Fibroblast of lung (primary cell): Measurements from ENCODE around the gene PF4V1. TPM values are rescaled to one million over a fixed set of nuclear protein-coding genes. Genes with fewer than 3 reads are reported as not detected.

Experiments used
- DNase-seq, 2 donors: peaks; one replicate each; pipeline versions ENCODE4 v3.0.0 to v3.0.0-alpha.2; 2010; ENCODE audit warnings: low read depth in 2 of 2
- H2AFZ ChIP-seq: 2 replicates; pipeline ENCODE4 v1.5.1; 2012; ENCODE audit warnings: low read length, control low read depth, inconsistent platforms
- H3K27ac ChIP-seq: 2 replicates; pipeline ENCODE4 v1.5.1; 2011; ENCODE audit warnings: low read length, control low read depth; ENCODE audit not compliant: insufficient read depth
- H3K27me3 ChIP-seq: 2 replicates; pipeline ENCODE4 v1.5.1; 2011; ENCODE audit warnings: mild to moderate bottlenecking, low read length; ENCODE audit not compliant: control insufficient read depth, insufficient read depth
- H3K36me3 ChIP-seq: 2 replicates; pipeline ENCODE4 v1.5.1; 2011; ENCODE audit warnings: low read length; ENCODE audit not compliant: control insufficient read depth, insufficient read depth
- H3K4me1 ChIP-seq: 2 replicates; pipeline ENCODE4 v1.5.1; 2011; ENCODE audit warnings: low read length; ENCODE audit not compliant: control insufficient read depth, insufficient read depth; ENCODE audit errors: extremely low read depth
- H3K4me2 ChIP-seq: 2 replicates; pipeline ENCODE4 v1.5.1; 2011; ENCODE audit warnings: low read length, control low read depth; ENCODE audit not compliant: insufficient read depth; ENCODE audit errors: extremely low read depth
- H3K4me3 ChIP-seq, 4 experiments: fragments of 200-600 bp in 1 of 4; sonication (generic) in 1 of 4; replicated peaks in 1 of 4; 2 replicates each; pipeline ENCODE4 v1.5.1; 2011 to 2016; ENCODE audit warnings: low read length in 4 of 4, low read depth in 3 of 4, mild to moderate bottlenecking in 3 of 4, control low read depth in 2 of 4, inconsistent platforms in 1 of 4, mixed read lengths in 1 of 4; ENCODE audit not compliant: insufficient read depth in 1 of 4; ENCODE audit errors: control extremely low read depth in 1 of 4
- H3K79me2 ChIP-seq: 2 replicates; pipeline ENCODE4 v1.5.1; 2012; ENCODE audit warnings: mild to moderate bottlenecking, low read length, inconsistent platforms; ENCODE audit not compliant: control insufficient read depth, insufficient read depth
- H3K9ac ChIP-seq: 2 replicates; pipeline ENCODE4 v1.5.1; 2011; ENCODE audit warnings: mild to moderate bottlenecking, low read length, control low read depth; ENCODE audit not compliant: insufficient read depth
- H3K9me3 ChIP-seq: 2 replicates; pipeline ENCODE4 v1.5.1; 2012; ENCODE audit warnings: low read depth, low read length; ENCODE audit not compliant: control insufficient read depth, insufficient read depth
- H4K20me1 ChIP-seq: 2 replicates; pipeline ENCODE4 v1.5.1; 2011; ENCODE audit warnings: low read length; ENCODE audit not compliant: control insufficient read depth, insufficient read depth; ENCODE audit errors: extremely low read depth
- CTCF ChIP-seq, 2 donors: IDR thresholded peaks in 1 of 2; conservative IDR thresholded peaks in 1 of 2; 1 replicate in 1 of 2; 2 replicates in 1 of 2; pipeline ENCODE4 v1.5.1; 2011 to 2012; ENCODE audit warnings: low read length in 2 of 2, control low read depth in 1 of 2, inconsistent platforms in 1 of 2, low read depth in 1 of 2, mild to moderate bottlenecking in 1 of 2
- EZH2 ChIP-seq: IDR thresholded peaks from 2 replicates; pipeline ENCODE4 v1.5.1; 2012; ENCODE audit warnings: low read length, control low read depth, mild to moderate bottlenecking; ENCODE audit errors: missing control alignments
- polyA plus RNA-seq, 2 donors: library from polyadenylated mRNA; depleted of rRNA in 1 of 2; stranded (reverse) in 1 of 2; unstranded in 1 of 2; fragments of >200 nt; gene quantifications; 2 replicates each; pipeline ENCODE4 v1.2.1, GENCODE V29; 2011 to 2012; ENCODE audit warnings: missing spikeins in 1 of 2
- total RNA-seq: library from RNA; depleted of rRNA; stranded (reverse); fragments of >200 nt; gene quantifications from 2 replicates; pipeline ENCODE4 v1.2.1, GENCODE V29; 2014

Gene PF4V1
- total and polyA plus RNA-seq, 2 donors (not counting 1 experiment from before 2014, with no cell fraction given), result not detected

GRCh38 chr4:73831569-73831968 lies 21.5 kb upstream of the PF4V1 start:
- Histone ChIP-seq H3K79me2 (no peaks in the 10 kb centered on the region), H3K4me1 (peaks cover 7% of the 10 kb centered on the region), H3K9ac (no peak overlapping the region), H3K4me3 (no peak overlapping the region), H2AFZ (no peak overlapping the region), H4K20me1 (no peaks in the 10 kb centered on the region), H3K36me3 (no peaks in the 10 kb centered on the region), H3K4me2 (no peak overlapping the region), H3K27ac (no peak overlapping the region), H3K9me3 (no peaks in the 10 kb centered on the region), H3K27me3 (no peaks in the 10 kb centered on the region)
- TF ChIP-seq CTCF (conservative IDR thresholded peaks at IDR 0.05 in 1 of 2, IDR thresholded peaks at IDR 0.05 in 1 of 2; ENCODE audit: low read depth in 1 of 2, low read length in 2 of 2), result no peak
- peak in 1 of 2 donors; percentile 70 for DNase-seq

GRCh38 chr4:73832651-73833237 lies 20.4 kb upstream of the PF4V1 start:
- H3K27me3 ChIP-seq, result no peaks in the 10 kb centered on the region
- no peak overlapping the region for H3K4me2 ChIP-seq
- no peak overlapping the region for H2AFZ ChIP-seq
- DNase-seq, result peak; percentile 42 to 95
- no peak overlapping the region for H3K9ac ChIP-seq
- H4K20me1 ChIP-seq, result no peaks in the 10 kb centered on the region
- H3K4me1 ChIP-seq, result peaks cover 9% of the 10 kb centered on the region
- H3K36me3 ChIP-seq, result no peaks in the 10 kb centered on the region
- no peak for TF ChIP-seq CTCF (conservative IDR thresholded peaks at IDR 0.05 in 1 of 2, IDR thresholded peaks at IDR 0.05 in 1 of 2; ENCODE audit: low read depth in 1 of 2, low read length in 2 of 2)
- no peak for TF ChIP-seq EZH2
- no peak overlapping the region for H3K4me3 ChIP-seq
- H3K79me2 ChIP-seq, result no peaks in the 10 kb centered on the region
- no peaks in the 10 kb centered on the region for H3K9me3 ChIP-seq
- no peak overlapping the region for H3K27ac ChIP-seq

GRCh38 chr4:73836373-73837279 lies 16.5 kb upstream of the PF4V1 start, which contains the start of gene CXCL6:
Gene CXCL6, plus strand, starts transcription at chr4:73836678. Its CDS starts 73 bp downstream, at chr4:73836751.
- no peaks in the 10 kb centered on the region for H3K79me2 ChIP-seq
- H3K27me3 ChIP-seq, result no peaks in the 10 kb centered on the region
- no peaks in the 10 kb centered on the region for H4K20me1 ChIP-seq
- H3K36me3 ChIP-seq, result no peaks in the 10 kb centered on the region
- no peak within 1 kb of the TSS for H3K9ac ChIP-seq
- DNase-seq, result peak in 1 of 2 donors; percentile 36
- TF ChIP-seq EZH2 (no peak), CTCF (conservative IDR thresholded peaks at IDR 0.05 in 1 of 2, IDR thresholded peaks at IDR 0.05 in 1 of 2; ENCODE audit: low read depth in 1 of 2, low read length in 2 of 2) (no peak)
- H3K27ac ChIP-seq, result no peak within 1 kb of the TSS
- H3K9me3 ChIP-seq, result no peaks in the 10 kb centered on the region
- H3K4me3 ChIP-seq, result peak within 1 kb of the TSS; percentile 11 to 59 (median 42)
- peak within 1 kb of the TSS; percentile 82 for H2AFZ ChIP-seq
- H3K4me2 ChIP-seq, result peak within 1 kb of the TSS; percentile 95
- peaks cover 9% of the 10 kb centered on the region for H3K4me1 ChIP-seq
